A375 (cell line): ENCODE results near the gene CIDEA. TPM values are rescaled to one million over a fixed set of nuclear protein-coding genes. Genes with fewer than 3 reads are reported as not detected.

Source experiments
- small RNA-seq: library from RNA; depleted of rRNA; stranded (forward); fragments of <200 nt; gene quantifications from one replicate; pipeline ENCODE3, GENCODE V24; 2014
- total RNA-seq: library from RNA; depleted of rRNA; stranded (reverse); fragments of >200 nt; shearing (Covaris generic); gene quantifications from 2 replicates; pipeline ENCODE4 v1.2.3, GENCODE V29; 2014; rRNA removed

Gene CIDEA, protein sequence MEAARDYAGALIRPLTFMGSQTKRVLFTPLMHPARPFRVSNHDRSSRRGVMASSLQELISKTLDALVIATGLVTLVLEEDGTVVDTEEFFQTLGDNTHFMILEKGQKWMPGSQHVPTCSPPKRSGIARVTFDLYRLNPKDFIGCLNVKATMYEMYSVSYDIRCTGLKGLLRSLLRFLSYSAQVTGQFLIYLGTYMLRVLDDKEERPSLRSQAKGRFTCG
- not detected in 2 replicates for total RNA-seq

DNA sequence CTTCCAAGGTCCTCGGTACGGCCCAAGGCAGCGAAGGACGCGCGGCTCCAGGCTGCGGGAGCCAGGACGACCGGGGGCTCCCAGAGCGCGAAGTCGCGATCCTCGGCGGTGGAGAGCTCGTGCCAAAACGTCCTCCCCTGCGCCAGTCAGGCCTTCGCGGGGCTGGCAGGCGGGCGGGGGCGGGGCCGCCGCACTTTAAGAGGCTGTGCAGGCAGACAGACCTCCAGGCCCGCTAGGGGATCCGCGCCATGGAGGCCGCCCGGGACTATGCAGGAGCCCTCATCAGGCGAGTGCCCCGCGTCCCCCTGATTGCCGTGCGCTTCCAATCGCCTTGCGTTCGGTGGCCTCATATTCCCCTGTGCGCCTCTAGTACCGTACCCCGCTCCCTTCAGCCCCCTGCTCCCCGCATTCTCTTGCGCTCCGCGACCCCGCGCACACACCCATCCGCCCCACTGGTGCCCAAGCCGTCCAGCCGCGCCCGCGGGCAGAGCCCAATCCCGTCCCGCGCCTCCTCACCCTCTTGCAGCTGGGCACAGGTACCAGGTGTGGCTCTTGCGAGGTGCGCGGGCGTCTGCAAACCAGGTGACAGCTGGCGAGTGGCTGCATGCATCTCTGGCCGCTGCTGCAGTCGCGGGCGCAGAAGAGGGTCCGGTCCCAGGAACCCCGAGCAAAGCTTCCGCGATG lies at the start of gene CIDEA:
Gene CIDEA (plus strand): TSS at position 226 of the 684 bp plus-strand sequence. CDS start 23 bp downstream, at position 249.

DNA sequence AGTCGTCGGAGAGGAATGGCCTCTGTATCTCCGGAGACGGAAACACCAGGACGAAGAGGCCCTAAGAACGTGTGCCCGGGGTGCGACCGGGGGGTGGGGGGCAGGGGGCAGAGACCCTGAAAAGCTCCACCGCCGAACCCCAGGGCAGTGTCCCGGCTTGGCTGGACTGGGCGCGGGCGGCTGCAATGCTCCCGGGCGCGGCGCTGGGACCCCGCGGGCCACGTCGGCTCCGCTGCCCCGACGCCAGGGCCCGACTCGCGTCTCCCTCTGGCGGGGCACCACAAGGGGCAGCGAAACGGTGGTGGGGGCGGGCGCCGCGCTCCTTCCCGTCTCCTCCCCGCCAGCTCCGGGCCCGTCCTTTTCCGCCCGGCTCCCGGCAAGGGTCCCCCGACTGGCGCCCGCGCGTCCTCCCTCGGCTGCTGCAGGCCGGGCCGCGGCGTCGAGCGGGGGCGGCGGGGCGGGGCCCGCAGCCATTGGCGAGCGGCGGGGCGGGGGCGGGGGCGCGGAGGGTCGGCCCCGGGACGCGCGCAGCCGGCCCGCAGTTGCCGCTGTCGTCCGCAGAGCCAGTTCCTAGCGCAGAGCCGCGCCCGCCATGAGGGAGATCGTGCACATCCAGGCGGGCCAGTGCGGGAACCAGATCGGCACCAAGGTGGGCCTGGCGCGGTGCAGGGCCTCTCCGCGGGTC lies 53.7 kb downstream of the CIDEA start, which contains the start of gene TUBB6:
Gene TUBB6 (plus strand): TSS at position 541 of the 685 bp plus-strand sequence. CDS start 52 bp downstream, at position 593.

Small RNA genes within 50 kb of the gene (small RNA-seq; reads per million reads assigned to genes)
- gene RNU6-170P = not detected

Other genes starting within 250 kb of the CIDEA start
- gene ANKRD62, start 160.5 kb upstream of the CIDEA start, total RNA-seq = not detected in 2 replicates
- gene TUBB6, start 53.9 kb downstream of the CIDEA start, total RNA-seq = 410 and 452 TPM in 2 replicates
- 62.5 and 63.7 TPM in 2 replicates for gene AFG3L2, start 122.9 kb downstream of the CIDEA start, total RNA-seq
- 3.1 and 6.5 TPM in 2 replicates for gene PRELID3A, start 153.6 kb downstream of the CIDEA start, total RNA-seq